Muscle of leg (tissue), 11 donors: ENCODE data around the gene ACSL6. TPM values are rescaled to one million over a fixed set of nuclear protein-coding genes. Genes with fewer than 3 reads are reported as not detected.

Source experiments
- DNase-seq: peaks from one replicate; pipeline ENCODE4 v3.0.0; 2013
- H3K27ac ChIP-seq: one replicate; pipeline ENCODE4 v1.5.1; 2013; ENCODE audit warnings: mild to moderate bottlenecking, low read length, control low read depth
- H3K27me3 ChIP-seq: one replicate; pipeline ENCODE4 v1.6.1; 2013; ENCODE audit warnings: low read length; ENCODE audit not compliant: control insufficient read depth, insufficient read depth
- H3K36me3 ChIP-seq: one replicate; pipeline ENCODE4 v1.6.1; 2013; ENCODE audit warnings: low read length; ENCODE audit not compliant: control insufficient read depth, insufficient read depth
- H3K4me1 ChIP-seq: one replicate; pipeline ENCODE4 v1.6.1; 2013; ENCODE audit warnings: low read length; ENCODE audit not compliant: control insufficient read depth, insufficient read depth
- H3K4me3 ChIP-seq: one replicate; pipeline ENCODE4 v1.5.1; 2013; ENCODE audit warnings: low read length, control low read depth
- H3K9me3 ChIP-seq: replicated peaks from 2 replicates; pipeline ENCODE4 v1.6.1; 2013; ENCODE audit warnings: low read depth, low read length; ENCODE audit not compliant: control insufficient read depth
- WGBS: methylation state at CpG from one replicate; pipeline ENCODE4 v1.1.5; 2013; ENCODE audit warnings: missing lambda C conversion rate; ENCODE audit not compliant: insufficient coverage; 5-methylcytosine and 5-hydroxymethylcytosine counted together
- polyA plus RNA-seq, 8 donors: library from polyadenylated mRNA; unstranded; fragments of 120-200 nt; gene quantifications; one replicate each; pipeline versions ENCODE4 v1.2.1 to v1.2.3, GENCODE V29; 2013; ENCODE audit warnings: inconsistent platforms in 1 of 8, low replicate concordance in 1 of 8; ENCODE audit not compliant: insufficient read length in 8 of 8, insufficient read depth in 1 of 8
- total RNA-seq: library from RNA; stranded (reverse); fragments of 120-200 nt; gene quantifications from one replicate; pipeline ENCODE4 v1.2.4, GENCODE V29; 2013

Gene ACSL6
- total and polyA plus RNA-seq, 9 donors = 0.25 to 1.1 (median 0.62) TPM

- no peaks in the 10 kb centered on the region for H3K4me1 ChIP-seq
- H3K27me3 ChIP-seq = no peaks in the 10 kb centered on the region
- no peak overlapping the region for H3K4me3 ChIP-seq
- H3K36me3 ChIP-seq = no peaks in the 10 kb centered on the region
- no peak overlapping the region for H3K27ac ChIP-seq
- no peaks in the 10 kb centered on the region for H3K9me3 ChIP-seq
- DNase-seq = peak; percentile 8
- 78% methylated on average over 31 of the region's 37 CpGs for WGBS
Measured at GRCh38 chr5:131944702-131945550, 66.5 kb downstream of the ACSL6 start.

GRCh38 chr5:131943916-131944315, 67.5 kb downstream of the ACSL6 start:
- H3K27me3 ChIP-seq = no peaks in the 10 kb centered on the region
- H3K4me1 ChIP-seq = no peaks in the 10 kb centered on the region
- H3K4me3 ChIP-seq = no peak overlapping the region
- no peaks in the 10 kb centered on the region for H3K36me3 ChIP-seq
- WGBS = no CpG with 5 or more reads among the region's 2 CpGs
- no peak overlapping the region for H3K27ac ChIP-seq
- H3K9me3 ChIP-seq = no peaks in the 10 kb centered on the region
- no peak for DNase-seq

GRCh38 chr5:131942016-131942415, 69.4 kb downstream of the ACSL6 start:
- no peak overlapping the region for H3K27ac ChIP-seq
- H3K36me3 ChIP-seq = no peaks in the 10 kb centered on the region
- no peaks in the 10 kb centered on the region for H3K4me1 ChIP-seq
- no peaks in the 10 kb centered on the region for H3K27me3 ChIP-seq
- no peaks in the 10 kb centered on the region for H3K9me3 ChIP-seq
- DNase-seq = no peak
- H3K4me3 ChIP-seq = no peak overlapping the region

GRCh38 chr5:131939690-131940345, 71.6 kb downstream of the ACSL6 start:
- Histone ChIP-seq H3K27ac (no peak overlapping the region), H3K9me3 (no peaks in the 10 kb centered on the region), H3K36me3 (no peaks in the 10 kb centered on the region), H3K4me1 (no peaks in the 10 kb centered on the region), H3K27me3 (no peaks in the 10 kb centered on the region), H3K4me3 (no peak overlapping the region)
- no CpG with 5 or more reads among the region's 3 CpGs for WGBS
- no peak for DNase-seq

- Histone ChIP-seq H3K27me3 (no peaks in the 10 kb centered on the region), H3K36me3 (no peaks in the 10 kb centered on the region), H3K27ac (no peak overlapping the region), H3K9me3 (peaks cover 7% of the 10 kb centered on the region), H3K4me1 (no peaks in the 10 kb centered on the region), H3K4me3 (no peak overlapping the region)
- DNase-seq = no peak
- WGBS = no CpG with 5 or more reads among the region's 2 CpGs
Measured at GRCh38 chr5:131932235-131932634, 79.2 kb downstream of the ACSL6 start.

- H3K27me3 ChIP-seq = no peaks in the 10 kb centered on the region
- no peak for DNase-seq
- H3K27ac ChIP-seq = no peak overlapping the region
- H3K36me3 ChIP-seq = no peaks in the 10 kb centered on the region
- H3K4me1 ChIP-seq = no peaks in the 10 kb centered on the region
- H3K4me3 ChIP-seq = no peak overlapping the region
- peaks cover 7% of the 10 kb centered on the region for H3K9me3 ChIP-seq
Measured at GRCh38 chr5:131928957-131929356, 82.5 kb downstream of the ACSL6 start.

GRCh38 chr5:131926168-131926567, 85.3 kb downstream of the ACSL6 start:
- WGBS = no CpG with 5 or more reads among the region's 3 CpGs
- H3K4me3 ChIP-seq = no peak overlapping the region
- no peaks in the 10 kb centered on the region for H3K4me1 ChIP-seq
- no peak overlapping the region for H3K27ac ChIP-seq
- H3K9me3 ChIP-seq = peaks cover 3% of the 10 kb centered on the region
- no peaks in the 10 kb centered on the region for H3K27me3 ChIP-seq
- H3K36me3 ChIP-seq = no peaks in the 10 kb centered on the region
- no peak for DNase-seq

- no peaks in the 10 kb centered on the region for H3K27me3 ChIP-seq
- H3K4me3 ChIP-seq = no peak overlapping the region
- no peaks in the 10 kb centered on the region for H3K9me3 ChIP-seq
- no peaks in the 10 kb centered on the region for H3K4me1 ChIP-seq
- 69% methylated on average over 1 of the region's 2 CpGs for WGBS
- no peak overlapping the region for H3K27ac ChIP-seq
- no peaks in the 10 kb centered on the region for H3K36me3 ChIP-seq
- DNase-seq = no peak
Measured at GRCh38 chr5:131916481-131916880, 95.0 kb downstream of the ACSL6 start.

- no peaks in the 10 kb centered on the region for H3K36me3 ChIP-seq
- no peak for DNase-seq
Measured at GRCh38 chr5:131914472-131914871, 97.0 kb downstream of the ACSL6 start.

GRCh38 chr5:131913603-131914002, 97.9 kb downstream of the ACSL6 start:
- Histone ChIP-seq H3K27me3 (no peaks in the 10 kb centered on the region), H3K4me3 (no peak overlapping the region), H3K4me1 (no peaks in the 10 kb centered on the region), H3K36me3 (no peaks in the 10 kb centered on the region), H3K9me3 (no peaks in the 10 kb centered on the region), H3K27ac (no peak overlapping the region)
- 43% methylated on average over 2 of the region's 3 CpGs for WGBS
- no peak for DNase-seq

More at GRCh38 chr5:131914472-131914871, 97.0 kb downstream of the ACSL6 start:
- Histone ChIP-seq H3K9me3 (no peaks in the 10 kb centered on the region), H3K4me1 (no peaks in the 10 kb centered on the region), H3K4me3 (no peak overlapping the region), H3K27me3 (no peaks in the 10 kb centered on the region), H3K27ac (no peak overlapping the region)
